ENCODE measurements around the gene SH2D3C.
A peak's percentile ranks its signal among the peaks of the same experiment; 100 is the strongest.

Gene SH2D3C

GRCh38 chr9:127735530-127736185 lies 42.8 kb downstream of the SH2D3C start:
- no peaks in the 10 kb centered on the region for H3K9me3 Mint-ChIP-seq
- peaks cover 6% of the 10 kb centered on the region for H3K36me3 Mint-ChIP-seq (ENCODE audit: low read depth)
- TF ChIP-seq CTCF (IDR thresholded peaks at IDR 0.05; ENCODE audit: unreplicated experiment in 3 of 3): no peak
- peak overlapping the region; percentile 64 to 88 (median 64) for H3K27ac Mint-ChIP-seq
- H3K27me3 Mint-ChIP-seq (ENCODE audit: low read depth): peaks cover 3% of the 10 kb centered on the region
- H3K4me3 Mint-ChIP-seq: peak overlapping the region; percentile 86 to 94 (median 88)
- H3K4me1 Mint-ChIP-seq: no peaks in the 10 kb centered on the region

- Mint-ChIP-seq H3K4me3 (peak within 1 kb of the TSS; percentile 87 to 94 (median 88)), H3K27ac (peak within 1 kb of the TSS; percentile 64 to 88 (median 75)), H3K9me3 (no peaks in the 10 kb centered on the region), H3K4me1 (no peaks in the 10 kb centered on the region), H3K36me3 (ENCODE audit: low read depth) (peaks cover 6% of the 10 kb centered on the region), H3K27me3 (ENCODE audit: low read depth) (peaks cover 3% of the 10 kb centered on the region)
- TF ChIP-seq CTCF (IDR thresholded peaks at IDR 0.05; ENCODE audit: unreplicated experiment in 3 of 3): peak; percentile 92 to 94 (median 93)
Measured at GRCh38 chr9:127734747-127735529, 43.5 kb downstream of the SH2D3C start, which contains the start of gene TOR2A. Gene TOR2A (minus strand): TSS chr9:127735294. CDS start chr9:127735270, 24 bp downstream.

- Mint-ChIP-seq H3K27ac (peak overlapping the region in 2 of 3 experiments; percentile 75 to 76), H3K9me3 (no peaks in the 10 kb centered on the region), H3K36me3 (ENCODE audit: low read depth) (peaks cover 6% of the 10 kb centered on the region), H3K4me3 (peak overlapping the region; percentile 86 to 88 (median 87)), H3K4me1 (no peaks in the 10 kb centered on the region), H3K27me3 (ENCODE audit: low read depth) (peaks cover 5% of the 10 kb centered on the region)
- TF ChIP-seq CTCF (IDR thresholded peaks at IDR 0.05; ENCODE audit: unreplicated experiment in 3 of 3): no peak
Measured at GRCh38 chr9:127734247-127734746, 44.2 kb downstream of the SH2D3C start.

- peaks cover 6% of the 10 kb centered on the region for H3K36me3 Mint-ChIP-seq (ENCODE audit: low read depth)
- peak overlapping the region in 1 of 3 experiments; percentile 30 for H3K27ac Mint-ChIP-seq
- TF ChIP-seq CTCF (IDR thresholded peaks at IDR 0.05; ENCODE audit: unreplicated experiment in 3 of 3): no peak
- H3K4me1 Mint-ChIP-seq: no peaks in the 10 kb centered on the region
- peaks cover 7% of the 10 kb centered on the region for H3K27me3 Mint-ChIP-seq (ENCODE audit: low read depth)
- H3K9me3 Mint-ChIP-seq: no peaks in the 10 kb centered on the region
- H3K4me3 Mint-ChIP-seq: peak overlapping the region; percentile 86 to 88 (median 87)
Measured at GRCh38 chr9:127733614-127734013, 44.9 kb downstream of the SH2D3C start.

- Mint-ChIP-seq H3K4me3 (peak overlapping the region; percentile 25 to 60 (median 38)), H3K27ac (no peak overlapping the region), H3K27me3 (ENCODE audit: low read depth) (peaks cover 7% of the 10 kb centered on the region), H3K4me1 (no peaks in the 10 kb centered on the region), H3K9me3 (no peaks in the 10 kb centered on the region), H3K36me3 (ENCODE audit: low read depth) (no peaks in the 10 kb centered on the region)
- TF ChIP-seq CTCF (IDR thresholded peaks at IDR 0.05; ENCODE audit: unreplicated experiment in 3 of 3): no peak
Measured at GRCh38 chr9:127732444-127732843, 46.0 kb downstream of the SH2D3C start.
